Heart right ventricle (tissue), 16 donors: ENCODE data around the gene CDC23. TPM values are rescaled to one million over a fixed set of nuclear protein-coding genes. Genes with fewer than 3 reads are reported as not detected.
"Not testable (repeated sequence)": the region's sequence is repeated elsewhere in the genome, so short reads cannot be mapped to it uniquely, and the experiment has no call there.

Experiments
- ATAC-seq, 8 donors: fragments of 200-7000 bp; cut with Tn5 transposase; one replicate each; pipeline ENCODE4 v1.9.1; 2020; ENCODE audit warnings: mild to moderate bottlenecking in 8 of 8, moderate library complexity in 8 of 8, moderate number of reproducible peaks in 1 of 8
- DNase-seq, 2 donors: peaks; one replicate each; pipeline ENCODE4 v3.0.0-alpha.2; 2020
- H3K27ac ChIP-seq, 10 donors: fragments of 200-600 bp; sonication (generic) in 2 of 10; one replicate each; pipeline versions ENCODE4 v1.5.0 to v1.8.0; 2020 to 2022; ENCODE audit warnings: mild to moderate bottlenecking in 3 of 10
- H3K27me3 ChIP-seq, 7 donors: fragments of 200-600 bp; one replicate each; pipeline ENCODE4 v1.8.0; 2021 to 2022; ENCODE audit warnings: mild to moderate bottlenecking in 2 of 7
- H3K36me3 ChIP-seq, 9 donors: fragments of 200-600 bp; sonication (generic) in 1 of 9; one replicate each; pipeline versions ENCODE4 v1.5.0 to v1.8.0; 2020 to 2022; ENCODE audit warnings: mild to moderate bottlenecking in 2 of 9
- H3K4me1 ChIP-seq, 9 donors: fragments of 200-600 bp; sonication (generic) in 1 of 9; one replicate each; pipeline versions ENCODE4 v1.5.0 to v1.8.0; 2020 to 2022; ENCODE audit warnings: mild to moderate bottlenecking in 4 of 9
- H3K4me3 ChIP-seq, 10 donors: fragments of 200-600 bp; sonication (generic) in 2 of 10; one replicate each; pipeline versions ENCODE4 v1.5.0 to v1.8.0; 2020 to 2022; ENCODE audit warnings: mild to moderate bottlenecking in 7 of 10, moderate library complexity in 2 of 10
- H3K9me3 ChIP-seq, 11 donors: fragments of 200-600 bp in 10 of 11; sonication (generic) in 2 of 11; one replicate each; pipeline versions ENCODE4 v1.5.0 to v1.8.0; 2013 to 2022; ENCODE audit warnings: mild to moderate bottlenecking in 2 of 11, control low read depth in 1 of 11, moderate library complexity in 1 of 11
- WGBS, 2 donors: extraction: QIAGEN DNeasy Blood & Tissue Kit; methylation state at CpG; one replicate each; pipeline ENCODE4 v1.1.7; 2013; ENCODE audit warnings: inconsistent platforms in 1 of 2; 5-methylcytosine and 5-hydroxymethylcytosine counted together
- intact Hi-C, 10 donors: fragments of 100-400 bp; cut with DNase I; formaldehyde crosslinking; loops; one replicate each; pipeline versions ENCODE4 v1.11.1 to v1.14.2; 2022
- polyA plus RNA-seq, 2 donors: library from polyadenylated mRNA; stranded (reverse); fragments of 200-250 nt; gene quantifications; one replicate each; pipeline ENCODE4 v1.2.3, GENCODE V29; 2013
- total RNA-seq, 10 donors: library from RNA; stranded (reverse); fragmentation: NEBNext Ultra II Directional in 3 of 10; extraction: Animal tissue kit (Norgen Biotek cat#: 25700) in 3 of 10; gene quantifications; one replicate each; pipeline versions ENCODE4 v1.2.1 to v1.2.4, GENCODE V29; 2021 to 2023
- TF ChIP-seq, protein P1 (sequence below), 9 donors: fragments of 200-600 bp; sonication (generic) in 2 of 9; IDR thresholded peaks; one replicate each; pipeline versions ENCODE4 v1.5.0 to v1.8.0; 2021 to 2022; ENCODE audit warnings: antibody characterized with exemption in 9 of 9, mild to moderate bottlenecking in 5 of 9, moderate library complexity in 1 of 9
- donor health status: Arrhythmogenic right ventricular cardiomyopathy.
- donor health status: ischemic (EF 13 %, LVEDD 7.1; RV severe dilation, severe dysfunction).
- donor health status: healthy with polysubstance abuse.
- donor health status: DM: no; HTN: yes; CAD: no.
- donor health status: DM: no; HTN: no; CAD: no.
- donor health status: ischemic (EF 25% LVEDD 6.9; RV normal size, moderate dysfunction).
- donor health status: ischemic (EF 25% LVEDD 5.7; RV mildly dilated, moderate dysfunction).
- donor health status: healthy.
- donor health status: DM: yes; HTN: yes; CAD: no.
- donor health status: Ischemic cardiomyopathy.
- donor health status: ischemic (EF 35%, LVEDD 5.7; RV mildly dilated, moderate dysfunction).
- donor health status: nonischemic (EF 11% LVEDD 7.7; RV severe dilation, severe dysfunction).
- donor health status: DM: yes; HTN: yes; CAD: no.
- donor health status: PGD.
- donor health status: ischemic (EF 29% LVEDD 5.4; RV normal size, mild dysfunction).
- donor health status: nonischemic (EF 23%, LVEDD 6.1; RV moderate dilation, normal function).

The CDC23 gene
- total and polyA plus RNA-seq, 12 donors, result 10.5 to 23.0 (median 16.5) TPM

DNA sequence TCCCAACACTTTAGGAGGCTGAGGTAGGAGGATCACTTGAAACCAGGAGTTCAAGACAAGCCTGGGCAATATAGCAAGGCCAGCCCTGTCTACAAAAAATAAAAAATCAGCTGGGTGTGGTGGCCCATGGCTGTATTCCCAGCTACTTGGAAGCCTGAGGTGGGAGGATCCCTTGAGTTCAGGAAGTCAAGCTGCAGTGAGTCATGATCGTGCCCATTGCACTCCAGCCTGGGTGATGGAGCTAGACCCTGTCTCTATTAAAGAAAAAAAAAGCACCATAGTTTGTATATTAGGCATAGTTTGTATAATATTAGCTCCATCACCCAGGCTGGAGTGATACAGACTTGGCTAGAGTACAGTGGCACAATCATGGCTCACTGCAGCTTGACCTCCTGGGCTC lies 64.3 kb downstream of the CDC23 start:
- H3K27ac ChIP-seq, result no peak overlapping the region
- H3K27me3 ChIP-seq, result no peaks in the 10 kb centered on the region
- H3K36me3 ChIP-seq, result no peaks in the 10 kb centered on the region
- no peak overlapping the region for H3K4me3 ChIP-seq
- 33 to 38% methylated on average over 1 of the region's 1 CpG for WGBS, 2 donors
- ATAC-seq, result peak in 7 of 8 donors; percentile 71 to 82 (median 77)
- intact Hi-C loops, result loop anchor here in 1 of 10 donors (10.0 kb wide), 1 partner anchor 504 kb away; no protein-coding TSS in a partner anchor
- no peaks in the 10 kb centered on the region for H3K9me3 ChIP-seq
- peaks cover 0 to 6% (median 0%) of the 10 kb centered on the region in 9 donors for H3K4me1 ChIP-seq
- TF ChIP-seq, protein P1, sequence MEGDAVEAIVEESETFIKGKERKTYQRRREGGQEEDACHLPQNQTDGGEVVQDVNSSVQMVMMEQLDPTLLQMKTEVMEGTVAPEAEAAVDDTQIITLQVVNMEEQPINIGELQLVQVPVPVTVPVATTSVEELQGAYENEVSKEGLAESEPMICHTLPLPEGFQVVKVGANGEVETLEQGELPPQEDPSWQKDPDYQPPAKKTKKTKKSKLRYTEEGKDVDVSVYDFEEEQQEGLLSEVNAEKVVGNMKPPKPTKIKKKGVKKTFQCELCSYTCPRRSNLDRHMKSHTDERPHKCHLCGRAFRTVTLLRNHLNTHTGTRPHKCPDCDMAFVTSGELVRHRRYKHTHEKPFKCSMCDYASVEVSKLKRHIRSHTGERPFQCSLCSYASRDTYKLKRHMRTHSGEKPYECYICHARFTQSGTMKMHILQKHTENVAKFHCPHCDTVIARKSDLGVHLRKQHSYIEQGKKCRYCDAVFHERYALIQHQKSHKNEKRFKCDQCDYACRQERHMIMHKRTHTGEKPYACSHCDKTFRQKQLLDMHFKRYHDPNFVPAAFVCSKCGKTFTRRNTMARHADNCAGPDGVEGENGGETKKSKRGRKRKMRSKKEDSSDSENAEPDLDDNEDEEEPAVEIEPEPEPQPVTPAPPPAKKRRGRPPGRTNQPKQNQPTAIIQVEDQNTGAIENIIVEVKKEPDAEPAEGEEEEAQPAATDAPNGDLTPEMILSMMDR (IDR thresholded peaks at IDR 0.05), result no peak
- DNase-seq, result peak in 1 of 2 donors; percentile 40

DNA sequence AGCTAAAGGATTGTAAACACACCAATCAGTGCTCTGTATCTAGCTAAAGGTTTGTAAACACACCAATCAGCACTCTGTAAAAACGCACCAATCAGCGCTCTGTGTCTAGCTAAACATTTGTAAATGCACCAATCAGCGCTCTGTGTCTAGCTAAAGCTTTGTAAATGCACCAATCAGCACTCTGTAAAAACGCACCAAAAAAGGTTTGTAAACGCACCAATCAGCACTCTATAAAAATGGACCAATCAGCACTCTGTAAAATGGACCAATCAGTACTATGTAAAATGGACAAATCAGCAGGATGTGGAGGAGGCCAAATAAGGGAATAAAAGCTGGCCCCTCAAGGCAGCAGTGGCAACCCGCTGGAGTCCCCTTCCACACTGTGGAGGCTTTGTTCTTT lies 69.5 kb downstream of the CDC23 start:
- H3K27me3 ChIP-seq, result peaks cover 0 to 32% (median 0%) of the 10 kb centered on the region in 7 donors
- not testable (repeated sequence) for H3K4me3 ChIP-seq, ATAC-seq, H3K9me3 ChIP-seq, H3K36me3 ChIP-seq, DNase-seq, H3K27ac ChIP-seq
- 86 to 93% methylated on average over 6 of the region's 6 CpGs for WGBS, 2 donors
- intact Hi-C loops, result loop anchor here in 1 of 10 donors (10.0 kb wide), 1 partner anchor 499 kb away; no protein-coding TSS in a partner anchor
- H3K4me1 ChIP-seq, result peaks cover 0 to 12% (median 0%) of the 10 kb centered on the region in 9 donors

DNA sequence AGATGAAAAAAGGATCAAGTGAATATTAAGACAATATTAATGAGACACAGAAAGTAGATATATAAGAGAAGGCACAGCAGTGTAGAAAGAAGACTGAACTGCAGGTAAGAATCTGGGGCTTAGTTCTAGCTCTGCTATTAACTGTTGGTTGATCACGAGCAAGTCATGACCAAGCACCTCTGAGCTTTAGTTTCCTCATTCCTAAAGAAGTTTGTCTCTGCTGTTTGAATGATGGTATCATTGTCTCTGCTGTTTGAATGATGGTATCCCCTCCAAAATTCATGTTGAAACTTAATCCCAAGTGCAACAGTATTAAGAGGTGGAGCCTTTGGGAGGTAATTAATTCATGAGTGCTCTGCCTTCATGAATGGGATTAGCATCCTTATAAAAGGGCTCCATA lies 71.4 kb downstream of the CDC23 start:
- ATAC-seq (no peak), DNase-seq (no peak)
- TF ChIP-seq, protein P1 (IDR thresholded peaks at IDR 0.05), result no peak
- peaks cover 0 to 44% (median 0%) of the 10 kb centered on the region in 7 donors for H3K27me3 ChIP-seq
- H3K36me3 ChIP-seq, result no peaks in the 10 kb centered on the region
- intact Hi-C loops, result loop anchor here in 1 of 10 donors (10.0 kb wide), 1 partner anchor 497 kb away; no protein-coding TSS in a partner anchor
- no peaks in the 10 kb centered on the region for H3K9me3 ChIP-seq
- no peak overlapping the region for H3K4me3 ChIP-seq
- H3K4me1 ChIP-seq, result peaks cover 0 to 12% (median 0%) of the 10 kb centered on the region in 9 donors
- H3K27ac ChIP-seq, result no peak overlapping the region
- 64 to 69% methylated on average over 1 of the region's 1 CpG for WGBS, 2 donors

DNA sequence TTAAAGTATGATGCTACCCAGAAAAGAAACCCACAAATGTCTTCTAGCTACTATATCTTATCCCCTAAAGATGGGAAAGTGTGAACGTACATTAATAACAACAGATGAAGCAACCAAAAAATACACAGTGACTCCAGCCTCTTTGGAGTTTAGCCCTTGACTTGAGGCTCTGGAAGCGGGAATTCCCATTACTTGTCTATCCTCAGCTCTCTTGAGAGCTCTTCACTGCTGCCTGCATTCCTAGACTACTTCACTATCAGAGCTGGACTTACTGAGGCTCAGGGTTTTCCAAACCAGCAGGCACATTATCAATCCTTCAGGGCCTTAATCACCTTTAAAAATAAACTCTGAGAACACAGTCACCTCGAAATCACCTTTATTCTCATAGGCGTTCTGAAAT lies 72.9 kb downstream of the CDC23 start:
- Histone ChIP-seq H3K4me1 (peaks cover 0 to 12% (median 0%) of the 10 kb centered on the region in 9 donors), H3K27me3 (peaks cover 0 to 44% (median 0%) of the 10 kb centered on the region in 7 donors), H3K9me3 (no peaks in the 10 kb centered on the region), H3K27ac (no peak overlapping the region), H3K4me3 (no peak overlapping the region), H3K36me3 (no peaks in the 10 kb centered on the region)
- DNase-seq (no peak), ATAC-seq (no peak)
- WGBS, 2 donors, result 45 to 53% methylated on average over 4 of the region's 4 CpGs
- TF ChIP-seq, protein P1 (IDR thresholded peaks at IDR 0.05), result no peak
- intact Hi-C loops, result loop anchor here in 1 of 10 donors (10.0 kb wide), 1 partner anchor 495 kb away; no protein-coding TSS in a partner anchor

DNA sequence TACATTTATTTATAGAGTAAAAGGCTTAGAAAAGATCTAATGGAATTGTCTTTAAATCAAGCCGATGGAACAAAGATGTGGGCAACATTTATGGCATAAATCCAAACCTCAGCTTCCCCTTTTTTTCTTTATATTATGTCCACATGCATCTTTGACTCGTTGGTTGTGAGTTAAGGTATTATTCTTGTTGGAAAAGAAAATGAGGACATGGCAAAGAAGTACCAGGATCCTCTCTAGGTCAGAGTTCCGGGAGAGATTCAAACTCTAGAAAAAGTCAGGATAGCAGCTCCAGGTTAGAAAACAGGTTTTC lies 73.4 kb downstream of the CDC23 start:
- H3K4me1 ChIP-seq, result peaks cover 0 to 12% (median 0%) of the 10 kb centered on the region in 9 donors
- peaks cover 0 to 44% (median 0%) of the 10 kb centered on the region in 7 donors for H3K27me3 ChIP-seq
- no peak overlapping the region for H3K27ac ChIP-seq
- peak overlapping the region in 9 of 10 donors; percentile 56 to 78 (median 66) for H3K4me3 ChIP-seq
- no peaks in the 10 kb centered on the region for H3K36me3 ChIP-seq
- TF ChIP-seq, protein P1 (IDR thresholded peaks at IDR 0.05), result no peak
- DNase-seq (no peak), ATAC-seq (no peak)
- 62 to 63% methylated on average over 3 of the region's 3 CpGs for WGBS, 2 donors
- intact Hi-C loops, result loop anchor here in 7 of 10 donors (5.0 to 10.0 kb wide), 4 partner anchors 62 to 495 kb away; partner anchors contain the start of gene HNRNPA0 (in 2 of the 7)
- H3K9me3 ChIP-seq, result no peaks in the 10 kb centered on the region
